ENCODE data around the gene IL1F10.

DNA sequence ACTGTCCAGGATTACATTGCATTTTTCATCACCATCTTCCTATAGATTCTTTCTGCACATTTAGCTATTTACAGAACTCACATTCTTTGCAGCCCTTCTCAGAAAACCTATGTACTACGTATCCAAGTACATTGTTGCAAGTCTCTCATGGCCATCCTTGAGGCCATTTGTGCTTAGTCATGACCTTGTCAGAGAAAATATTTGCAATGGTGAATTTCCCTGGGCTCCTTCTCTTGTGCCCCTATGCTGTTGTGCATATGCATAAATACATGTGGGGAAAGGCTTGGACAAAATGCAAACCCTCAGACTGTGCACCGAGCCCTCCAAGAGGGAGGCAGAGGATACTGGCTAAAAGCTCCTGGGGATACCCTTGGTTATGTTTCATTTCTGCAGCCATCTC is 43.0 kb upstream of the IL1F10 start:
- TF ChIP-seq, protein P1, sequence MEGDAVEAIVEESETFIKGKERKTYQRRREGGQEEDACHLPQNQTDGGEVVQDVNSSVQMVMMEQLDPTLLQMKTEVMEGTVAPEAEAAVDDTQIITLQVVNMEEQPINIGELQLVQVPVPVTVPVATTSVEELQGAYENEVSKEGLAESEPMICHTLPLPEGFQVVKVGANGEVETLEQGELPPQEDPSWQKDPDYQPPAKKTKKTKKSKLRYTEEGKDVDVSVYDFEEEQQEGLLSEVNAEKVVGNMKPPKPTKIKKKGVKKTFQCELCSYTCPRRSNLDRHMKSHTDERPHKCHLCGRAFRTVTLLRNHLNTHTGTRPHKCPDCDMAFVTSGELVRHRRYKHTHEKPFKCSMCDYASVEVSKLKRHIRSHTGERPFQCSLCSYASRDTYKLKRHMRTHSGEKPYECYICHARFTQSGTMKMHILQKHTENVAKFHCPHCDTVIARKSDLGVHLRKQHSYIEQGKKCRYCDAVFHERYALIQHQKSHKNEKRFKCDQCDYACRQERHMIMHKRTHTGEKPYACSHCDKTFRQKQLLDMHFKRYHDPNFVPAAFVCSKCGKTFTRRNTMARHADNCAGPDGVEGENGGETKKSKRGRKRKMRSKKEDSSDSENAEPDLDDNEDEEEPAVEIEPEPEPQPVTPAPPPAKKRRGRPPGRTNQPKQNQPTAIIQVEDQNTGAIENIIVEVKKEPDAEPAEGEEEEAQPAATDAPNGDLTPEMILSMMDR (IDR thresholded peaks at IDR 0.05) = no peak
- TF ChIP-seq POLR2A (IDR thresholded peaks at IDR 0.05) = no peak
